Activated naive CD8-positive, alpha-beta T cell (primary cell): ENCODE data around the gene MYOC.
"Not testable (repeated sequence)": the region's sequence is repeated elsewhere in the genome, so short reads cannot be mapped to it uniquely, and the experiment has no call there.

Source experiments
- H3K27ac Mint-ChIP-seq: one replicate; pipeline ENCODE4 v1.8.0; 2021; ENCODE audit warnings: mixed read lengths
- H3K27me3 Mint-ChIP-seq: one replicate; pipeline ENCODE4 v1.8.0; 2021; ENCODE audit warnings: mixed read lengths
- H3K36me3 Mint-ChIP-seq: one replicate; pipeline ENCODE4 v1.8.0; 2021; ENCODE audit warnings: mixed read lengths
- H3K4me1 Mint-ChIP-seq: one replicate; pipeline ENCODE4 v1.8.0; 2021; ENCODE audit warnings: low read depth, mixed read lengths
- H3K4me3 Mint-ChIP-seq: one replicate; pipeline ENCODE4 v1.8.0; 2021; ENCODE audit warnings: mild to moderate bottlenecking, mixed read lengths
- H3K9me3 Mint-ChIP-seq: one replicate; pipeline ENCODE4 v1.8.0; 2021; ENCODE audit warnings: low read depth, mixed read lengths

Gene MYOC

GRCh38 chr1:171652234-171652822 lies at the start of gene MYOC:
MYOC (minus strand) TSS chr1:171652688; CDS start chr1:171652611, 77 bp downstream.
- H3K27ac Mint-ChIP-seq: no peak within 1 kb of the TSS

GRCh38 chr1:171699531-171699930 lies 47.0 kb upstream of the MYOC start:
- Mint-ChIP-seq H3K4me1 (no peaks in the 10 kb centered on the region), H3K4me3 (no peak overlapping the region), H3K27ac (no peak overlapping the region), H3K27me3 (no peaks in the 10 kb centered on the region), H3K36me3 (peaks cover 23% of the 10 kb centered on the region), H3K9me3 (peaks cover 12% of the 10 kb centered on the region)

More at GRCh38 chr1:171652234-171652822, at the start of gene MYOC:
- peaks cover 9% of the 10 kb centered on the region for H3K4me1 Mint-ChIP-seq
- no peak within 1 kb of the TSS for H3K4me3 Mint-ChIP-seq
- peaks cover 7% of the 10 kb centered on the region for H3K27me3 Mint-ChIP-seq
- H3K9me3 Mint-ChIP-seq: no peaks in the 10 kb centered on the region
- H3K36me3 Mint-ChIP-seq: no peaks in the 10 kb centered on the region

- H3K4me1 Mint-ChIP-seq, H3K4me3 Mint-ChIP-seq, H3K27me3 Mint-ChIP-seq, H3K27ac Mint-ChIP-seq: not testable (repeated sequence)
- peaks cover 18% of the 10 kb centered on the region for H3K36me3 Mint-ChIP-seq
- H3K9me3 Mint-ChIP-seq: peaks cover 12% of the 10 kb centered on the region
Measured at GRCh38 chr1:171695772-171696171, 43.3 kb upstream of the MYOC start.

GRCh38 chr1:171693541-171693940 lies 41.1 kb upstream of the MYOC start:
- not testable (repeated sequence) for H3K4me3 Mint-ChIP-seq, H3K27me3 Mint-ChIP-seq

GRCh38 chr1:171683870-171684269 lies 31.4 kb upstream of the MYOC start:
- Mint-ChIP-seq H3K36me3 (peaks cover 5% of the 10 kb centered on the region), H3K4me3 (no peak overlapping the region), H3K27me3 (peaks cover 4% of the 10 kb centered on the region), H3K9me3 (peaks cover 11% of the 10 kb centered on the region), H3K27ac (no peak overlapping the region), H3K4me1 (no peaks in the 10 kb centered on the region)

More at GRCh38 chr1:171693541-171693940, 41.1 kb upstream of the MYOC start:
- H3K9me3 Mint-ChIP-seq: peaks cover 13% of the 10 kb centered on the region
- H3K27ac Mint-ChIP-seq, H3K4me1 Mint-ChIP-seq: not testable (repeated sequence)
- H3K36me3 Mint-ChIP-seq: peaks cover 15% of the 10 kb centered on the region

- Mint-ChIP-seq H3K36me3 (no peaks in the 10 kb centered on the region), H3K4me1 (no peaks in the 10 kb centered on the region), H3K9me3 (no peaks in the 10 kb centered on the region), H3K27ac (no peak overlapping the region), H3K27me3 (peaks cover 4% of the 10 kb centered on the region), H3K4me3 (no peak overlapping the region)
Measured at GRCh38 chr1:171680339-171680738, 27.9 kb upstream of the MYOC start.

GRCh38 chr1:171676823-171677222 lies 24.3 kb upstream of the MYOC start:
- no peaks in the 10 kb centered on the region for H3K9me3 Mint-ChIP-seq
- no peaks in the 10 kb centered on the region for H3K36me3 Mint-ChIP-seq
- H3K4me3 Mint-ChIP-seq: no peak overlapping the region
- peaks cover 2% of the 10 kb centered on the region for H3K27me3 Mint-ChIP-seq
- H3K27ac Mint-ChIP-seq: no peak overlapping the region
- H3K4me1 Mint-ChIP-seq: no peaks in the 10 kb centered on the region

- H3K27me3 Mint-ChIP-seq: peaks cover 2% of the 10 kb centered on the region
- H3K4me3 Mint-ChIP-seq: no peak overlapping the region
- H3K9me3 Mint-ChIP-seq: no peaks in the 10 kb centered on the region
- H3K27ac Mint-ChIP-seq: no peak overlapping the region
- H3K4me1 Mint-ChIP-seq: no peaks in the 10 kb centered on the region
- H3K36me3 Mint-ChIP-seq: no peaks in the 10 kb centered on the region
Measured at GRCh38 chr1:171674431-171675405, 22.2 kb upstream of the MYOC start.

GRCh38 chr1:171670739-171671138 lies 18.3 kb upstream of the MYOC start:
- Mint-ChIP-seq H3K4me1 (no peaks in the 10 kb centered on the region), H3K4me3 (no peak overlapping the region), H3K27me3 (peaks cover 7% of the 10 kb centered on the region), H3K27ac (no peak overlapping the region), H3K9me3 (no peaks in the 10 kb centered on the region), H3K36me3 (no peaks in the 10 kb centered on the region)

- Mint-ChIP-seq H3K4me1 (no peaks in the 10 kb centered on the region), H3K27me3 (peaks cover 7% of the 10 kb centered on the region), H3K9me3 (no peaks in the 10 kb centered on the region), H3K27ac (no peak overlapping the region), H3K36me3 (no peaks in the 10 kb centered on the region), H3K4me3 (no peak overlapping the region)
Measured at GRCh38 chr1:171668372-171668771, 15.9 kb upstream of the MYOC start.

GRCh38 chr1:171666114-171666769 lies 13.8 kb upstream of the MYOC start:
- Mint-ChIP-seq H3K27me3 (peaks cover 5% of the 10 kb centered on the region), H3K4me3 (no peak overlapping the region), H3K9me3 (no peaks in the 10 kb centered on the region), H3K27ac (no peak overlapping the region), H3K4me1 (no peaks in the 10 kb centered on the region), H3K36me3 (no peaks in the 10 kb centered on the region)

GRCh38 chr1:171664976-171665375 lies 12.5 kb upstream of the MYOC start:
- no peaks in the 10 kb centered on the region for H3K36me3 Mint-ChIP-seq
- H3K4me3 Mint-ChIP-seq: no peak overlapping the region
- peaks cover 5% of the 10 kb centered on the region for H3K27me3 Mint-ChIP-seq
- H3K4me1 Mint-ChIP-seq: no peaks in the 10 kb centered on the region
- H3K9me3 Mint-ChIP-seq: no peaks in the 10 kb centered on the region
- H3K27ac Mint-ChIP-seq: no peak overlapping the region

GRCh38 chr1:171663854-171664575 lies 11.5 kb upstream of the MYOC start:
- H3K27me3 Mint-ChIP-seq: peaks cover 5% of the 10 kb centered on the region
- no peaks in the 10 kb centered on the region for H3K9me3 Mint-ChIP-seq
- no peaks in the 10 kb centered on the region for H3K36me3 Mint-ChIP-seq
- H3K4me3 Mint-ChIP-seq: no peak overlapping the region
- H3K4me1 Mint-ChIP-seq: no peaks in the 10 kb centered on the region
- no peak overlapping the region for H3K27ac Mint-ChIP-seq

- H3K27ac Mint-ChIP-seq: no peak overlapping the region
- peaks cover 2% of the 10 kb centered on the region for H3K27me3 Mint-ChIP-seq
- no peaks in the 10 kb centered on the region for H3K4me1 Mint-ChIP-seq
- H3K36me3 Mint-ChIP-seq: no peaks in the 10 kb centered on the region
- H3K9me3 Mint-ChIP-seq: no peaks in the 10 kb centered on the region
- H3K4me3 Mint-ChIP-seq: no peak overlapping the region
Measured at GRCh38 chr1:171663036-171663853, 10.8 kb upstream of the MYOC start.
